ENCODE results near the gene EEF1A2.

The EEF1A2 gene

GRCh38 chr20:63536997-63537524, 38.2 kb upstream of the EEF1A2 start, which contains the start of gene PTK6:
Gene PTK6 (minus strand): TSS chr20:63537376. CDS start chr20:63537314, 62 bp downstream.
- DNase-seq (ENCODE audit: low spot score) = no peak

DNA sequence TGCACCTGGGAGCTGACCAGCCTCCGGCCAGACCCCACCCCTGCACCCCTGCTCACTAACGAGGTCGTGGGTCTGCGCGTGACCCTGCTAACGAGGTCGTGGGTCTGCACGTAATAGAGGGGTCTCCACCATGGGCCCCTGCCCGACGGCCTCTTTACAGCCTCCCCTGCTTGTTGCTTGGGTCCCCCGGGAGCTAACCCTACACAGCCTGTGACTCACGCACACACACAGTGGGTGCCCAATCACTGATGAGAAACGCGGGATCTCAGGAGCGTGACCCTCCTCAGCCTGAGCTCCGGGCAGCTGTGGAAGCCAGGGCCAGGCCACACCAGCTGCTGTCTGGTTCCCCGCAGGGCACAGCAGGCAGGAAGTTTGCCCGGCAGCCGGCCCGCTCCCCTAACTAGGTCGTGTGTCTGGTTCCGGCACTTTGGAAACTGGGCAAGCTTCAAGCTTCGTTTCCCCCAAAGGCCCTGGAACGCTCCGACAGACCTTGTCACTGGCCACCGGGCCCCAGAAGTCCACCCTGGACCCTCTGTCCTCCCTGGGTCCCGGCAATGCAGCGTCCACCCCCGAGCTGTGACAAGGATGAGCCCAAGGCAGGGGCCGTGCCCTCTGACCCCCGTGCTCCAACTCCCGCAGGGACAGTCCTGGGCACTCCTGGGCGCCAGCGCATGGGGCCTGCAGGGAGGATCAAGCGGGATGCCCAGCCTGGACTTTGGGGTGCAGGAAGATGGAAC, 37.5 kb upstream of the EEF1A2 start:
- no peak for DNase-seq (ENCODE audit: low spot score)

GRCh38 chr20:63534831-63535651, 36.2 kb upstream of the EEF1A2 start:
- no peak for DNase-seq (ENCODE audit: low spot score)

- no peak for DNase-seq (ENCODE audit: low spot score)
Measured at GRCh38 chr20:63534427-63534830, 35.5 kb upstream of the EEF1A2 start.

DNA sequence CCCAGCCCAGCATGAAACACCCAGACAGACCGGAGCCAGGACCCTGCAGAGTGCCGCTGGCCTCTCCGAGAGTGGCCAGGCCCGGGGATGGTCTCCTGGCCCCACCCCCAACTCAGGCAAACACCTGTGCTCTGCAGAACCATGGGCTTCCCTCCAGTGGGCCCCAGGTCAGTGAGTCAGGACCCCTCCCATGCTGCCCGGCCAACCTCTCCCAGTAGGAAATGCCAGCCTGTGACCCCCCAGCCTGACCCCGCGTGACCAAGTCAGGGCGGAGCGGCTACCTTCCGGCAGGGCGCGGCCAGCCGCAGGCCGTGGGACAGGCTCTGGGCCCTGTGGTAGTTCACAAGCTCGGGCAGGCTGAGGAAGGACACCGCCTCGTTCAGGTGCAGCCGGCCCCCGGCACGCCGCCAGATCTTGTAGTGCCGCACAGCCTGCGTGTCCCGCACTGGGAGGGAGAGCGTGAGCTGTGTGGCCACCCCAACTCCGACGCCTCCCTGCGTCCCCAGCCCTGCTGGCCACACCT, 35.0 kb upstream of the EEF1A2 start:
- no peak for DNase-seq (ENCODE audit: low spot score)

DNA sequence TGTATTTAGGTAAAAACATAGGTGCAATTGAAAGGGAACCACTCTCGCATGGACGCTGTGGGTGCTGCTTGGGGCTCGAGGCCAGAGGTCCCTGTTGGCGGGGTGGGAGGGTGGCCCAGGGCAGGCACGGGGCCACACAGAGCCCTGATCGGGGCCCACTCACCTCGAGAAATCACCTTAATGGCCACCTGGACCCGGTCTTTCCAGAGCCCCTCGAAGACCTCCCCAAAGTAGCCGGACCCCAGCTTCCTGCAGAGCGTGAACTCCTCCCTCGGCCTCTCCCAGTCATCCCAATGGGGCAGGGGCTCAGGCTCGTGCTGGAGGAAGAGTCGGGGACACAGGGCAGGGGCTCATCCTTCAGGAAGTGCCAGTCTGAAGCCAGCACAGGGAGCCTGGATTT, 34.5 kb upstream of the EEF1A2 start:
- no peak for DNase-seq (ENCODE audit: low spot score)

DNA sequence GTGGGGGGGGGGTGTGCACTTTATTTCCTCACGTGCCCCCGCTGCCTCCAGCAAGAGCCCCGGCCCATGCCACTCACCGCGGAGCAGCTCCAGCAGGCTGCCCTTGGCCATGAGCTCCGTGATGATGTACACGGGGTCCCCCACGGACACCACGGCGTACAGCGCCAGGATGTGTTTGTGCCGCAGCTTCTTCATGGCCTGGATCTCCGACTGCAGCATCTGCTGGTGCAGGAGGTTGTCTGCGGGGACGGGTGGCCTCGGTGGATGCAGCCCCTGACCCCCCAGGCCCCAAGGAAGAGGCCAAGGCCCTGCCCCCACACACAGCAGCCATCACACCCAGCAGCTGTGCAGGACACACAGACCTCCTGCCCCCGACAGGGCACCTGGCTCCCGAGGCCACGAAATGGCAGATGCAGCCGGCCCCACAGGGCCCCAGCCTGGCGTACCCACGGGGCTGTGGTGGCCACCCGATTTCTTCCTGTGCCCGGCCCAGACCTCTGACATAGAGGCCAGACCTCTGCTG, 33.6 kb upstream of the EEF1A2 start:
- no peak for DNase-seq (ENCODE audit: low spot score)

- DNase-seq (ENCODE audit: low spot score) = no peak
Measured at GRCh38 chr20:63531686-63532448, 33.0 kb upstream of the EEF1A2 start.

- no peak for DNase-seq (ENCODE audit: low spot score)
Measured at GRCh38 chr20:63530788-63531160, 31.9 kb upstream of the EEF1A2 start.

DNA sequence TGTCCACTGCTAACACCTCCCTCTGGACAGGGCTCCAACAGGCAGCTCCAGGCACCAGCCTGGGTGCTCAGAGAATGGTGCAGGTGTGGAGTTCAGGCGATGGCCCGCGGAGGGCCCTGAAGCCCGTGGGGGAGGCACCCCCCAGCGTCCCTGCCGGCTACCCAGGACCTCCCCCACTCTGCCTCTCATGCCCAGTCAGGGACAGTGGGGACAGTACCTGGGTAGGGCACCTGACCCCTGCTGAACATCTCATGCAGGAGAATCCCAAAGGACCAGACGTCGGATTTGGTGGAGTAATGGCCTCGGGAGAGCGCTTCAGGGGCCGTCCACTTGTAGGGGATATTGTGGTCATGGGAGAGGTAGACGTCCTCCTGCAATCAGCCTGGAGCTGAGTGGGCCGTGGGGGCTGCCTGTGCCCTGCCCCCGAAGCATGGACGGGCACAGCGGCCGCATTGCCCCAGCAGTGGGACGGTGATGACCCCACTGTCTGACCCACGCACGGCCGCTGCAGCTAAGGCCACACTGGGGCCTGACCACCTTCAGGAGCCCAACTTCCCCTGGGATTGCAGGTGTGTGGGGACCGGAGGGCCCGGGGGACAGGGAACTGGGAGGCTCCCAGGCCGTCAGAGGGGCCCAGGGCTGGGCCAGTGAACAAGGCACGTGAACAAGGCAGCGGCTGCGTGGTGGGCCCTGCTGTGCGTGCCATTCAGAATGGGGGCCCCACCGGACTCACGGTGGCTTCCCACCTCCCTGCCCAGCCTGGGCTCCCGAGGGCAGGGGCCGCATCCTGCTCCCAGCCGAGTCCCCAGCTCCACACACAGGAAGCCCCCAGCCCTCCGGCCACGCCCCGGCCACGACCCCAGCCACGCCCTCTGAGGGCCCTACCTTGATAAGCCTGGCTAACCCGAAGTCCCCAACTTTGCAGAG, 31.2 kb upstream of the EEF1A2 start:
- DNase-seq (ENCODE audit: low spot score) = no peak

DNA sequence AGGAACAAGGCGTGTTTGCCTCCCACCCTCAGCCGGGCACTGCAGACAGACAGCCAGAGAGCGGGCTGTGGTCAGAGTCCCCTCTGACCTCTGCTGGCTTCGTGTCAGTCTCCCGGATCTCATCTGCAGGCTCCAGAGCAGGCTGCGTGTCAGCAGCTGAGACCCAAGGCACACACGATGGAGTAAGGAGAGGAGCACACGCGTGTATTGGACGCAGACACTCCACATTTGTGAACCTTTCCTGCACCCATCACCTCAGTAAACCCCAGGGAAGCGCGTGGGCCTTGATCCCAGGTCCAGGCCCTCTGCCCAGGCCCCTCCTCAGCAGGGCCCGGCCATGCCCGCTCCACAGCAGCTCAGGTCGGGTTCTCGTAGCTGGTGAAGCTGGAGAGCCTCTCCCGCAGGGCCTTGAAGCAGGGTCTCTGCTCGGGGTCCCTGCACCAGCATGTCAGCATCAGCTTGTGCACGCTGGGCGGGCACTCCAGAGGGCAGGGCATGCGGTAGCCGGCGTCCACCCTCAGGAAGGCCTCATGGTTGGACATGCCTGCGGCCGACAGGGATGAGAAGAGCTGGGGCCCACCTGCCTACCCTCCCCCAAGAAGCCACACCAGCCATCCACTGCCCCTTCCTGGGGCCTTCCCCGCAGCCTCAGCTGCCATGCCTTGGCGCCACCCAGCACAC, 30.4 kb upstream of the EEF1A2 start:
- DNase-seq (ENCODE audit: low spot score) = no peak

- no peak for DNase-seq (ENCODE audit: low spot score)
Measured at GRCh38 chr20:63527184-63527583, 28.3 kb upstream of the EEF1A2 start.

DNA sequence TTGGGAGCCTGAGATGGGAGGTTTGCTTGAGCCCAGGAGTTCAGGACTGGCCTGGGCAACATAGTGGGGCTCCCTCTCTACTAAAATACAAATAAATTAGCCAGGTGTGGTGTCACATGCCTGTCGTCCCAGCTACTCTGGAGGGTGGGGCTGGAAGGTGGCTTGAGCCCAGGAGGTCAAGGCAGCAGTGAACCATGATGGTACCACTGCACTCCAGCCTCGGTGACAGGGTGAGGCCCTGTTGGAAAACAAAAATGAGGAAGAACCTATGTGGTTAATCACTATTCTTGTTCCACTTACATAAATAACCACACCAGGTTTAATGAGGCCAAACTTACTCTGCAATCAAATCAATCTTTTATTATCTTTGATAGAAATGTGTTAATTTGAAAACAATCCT, 27.1 kb upstream of the EEF1A2 start:
- no peak for DNase-seq (ENCODE audit: low spot score)

GRCh38 chr20:63525185-63525584, 26.3 kb upstream of the EEF1A2 start:
- no peak for DNase-seq (ENCODE audit: low spot score)

- DNase-seq (ENCODE audit: low spot score) = no peak
Measured at GRCh38 chr20:63522981-63523611, 24.2 kb upstream of the EEF1A2 start.

- DNase-seq (ENCODE audit: low spot score) = no peak
Measured at GRCh38 chr20:63522091-63522868, 23.4 kb upstream of the EEF1A2 start.

GRCh38 chr20:63521602-63522001, 22.7 kb upstream of the EEF1A2 start:
- no peak for DNase-seq (ENCODE audit: low spot score)

DNA sequence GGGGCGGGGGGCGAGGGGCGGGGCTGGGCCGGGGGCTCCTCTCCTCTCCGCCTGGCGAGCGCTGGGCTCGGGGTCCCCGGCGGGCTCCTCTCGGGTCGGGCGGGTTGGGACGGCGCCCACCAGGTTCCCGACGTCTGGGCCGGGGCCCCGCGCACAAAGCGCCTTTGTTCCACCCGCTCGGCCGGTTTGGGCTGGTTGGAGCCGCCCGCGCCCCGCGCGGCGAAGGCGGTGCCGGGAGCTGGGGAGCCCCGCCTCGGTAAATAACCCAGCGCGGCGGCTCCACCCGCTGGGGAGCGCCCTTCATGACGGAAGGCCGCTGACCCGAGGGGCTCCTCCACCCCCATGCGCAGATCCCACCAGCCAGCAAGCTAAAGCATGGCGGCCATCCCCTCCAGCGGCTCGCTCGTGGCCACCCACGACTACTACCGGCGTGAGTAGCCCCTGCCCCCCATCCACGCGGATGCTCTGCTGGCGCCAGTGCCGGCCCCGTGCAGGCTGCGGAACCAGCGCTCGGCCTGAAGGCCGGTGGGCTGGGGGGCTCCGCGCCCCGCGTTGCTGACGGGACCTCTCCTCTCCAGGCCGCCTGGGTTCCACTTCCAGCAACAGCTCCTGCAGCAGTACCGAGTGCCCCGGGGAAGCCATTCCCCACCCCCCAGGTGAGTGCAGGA, 22.2 kb upstream of the EEF1A2 start:
- DNase-seq (ENCODE audit: low spot score) = peak; percentile 86
